Islet of Langerhans (tissue), 1 donor: ENCODE data around the gene PAX8.

Experiments used
- FAIRE-seq: peaks from one replicate; lab custom pipeline; 2011; peaks lifted over from hg19 to GRCh38; lab: Jason Lieb, UNC

Gene PAX8

GRCh38 chr2:113167115-113167932, 111.4 kb downstream of the PAX8 start:
- no peak for FAIRE-seq

GRCh38 chr2:113166187-113166645, 112.5 kb downstream of the PAX8 start:
- FAIRE-seq: no peak
